H9 (cell line): ENCODE results near the gene PTPRQ. TPM values are rescaled to one million over a fixed set of nuclear protein-coding genes. Genes with fewer than 3 reads are reported as not detected.

ENCODE experiments used
- DNase-seq: peaks from one replicate; pipeline ENCODE4 v3.0.0-alpha.2; 2017
- H2AFZ ChIP-seq: one replicate; pipeline ENCODE4 v1.6.1; 2013; ENCODE audit warnings: mild to moderate bottlenecking, low read length, control low read depth, moderate library complexity
- H2AK5ac ChIP-seq: 2 replicates; pipeline ENCODE4 v1.6.1; 2013; ENCODE audit warnings: low read length, control low read depth, mixed read lengths; ENCODE audit not compliant: insufficient read length
- H2BK120ac ChIP-seq: one replicate; pipeline ENCODE4 v1.6.1; 2013; ENCODE audit warnings: low read depth, mild to moderate bottlenecking, low read length, control low read depth, inconsistent platforms; ENCODE audit not compliant: poor library complexity, severe bottlenecking
- H2BK12ac ChIP-seq: 2 replicates; pipeline ENCODE4 v1.6.1; 2013; ENCODE audit warnings: low read length, control low read depth, mixed read lengths, low read depth; ENCODE audit not compliant: insufficient read length
- H2BK15ac ChIP-seq: 2 replicates; pipeline ENCODE4 v1.6.1; 2013; ENCODE audit warnings: low read depth, low read length, control low read depth
- H2BK20ac ChIP-seq: one replicate; pipeline ENCODE4 v1.6.1; 2013; ENCODE audit warnings: low read depth, mild to moderate bottlenecking, low read length, control low read depth, inconsistent platforms; ENCODE audit not compliant: poor library complexity, severe bottlenecking
- H2BK5ac ChIP-seq: 2 replicates; pipeline ENCODE4 v1.6.1; 2013; ENCODE audit warnings: low read length, control low read depth, mixed read lengths; ENCODE audit not compliant: insufficient read length
- H3K14ac ChIP-seq: 2 replicates; pipeline ENCODE4 v1.6.1; 2013; ENCODE audit warnings: low read length, control low read depth; ENCODE audit not compliant: insufficient read depth
- H3K18ac ChIP-seq: 2 replicates; pipeline ENCODE4 v1.6.1; 2013; ENCODE audit warnings: low read depth, mild to moderate bottlenecking, mixed read lengths, low read length, control low read depth; ENCODE audit not compliant: insufficient read length
- H3K23ac ChIP-seq: 2 replicates; pipeline ENCODE4 v1.6.1; 2013; ENCODE audit warnings: low read length, control low read depth, mixed read lengths, low read depth; ENCODE audit not compliant: insufficient read length
- H3K23me2 ChIP-seq: 2 replicates; pipeline ENCODE4 v1.6.1; 2013; ENCODE audit warnings: low read depth, mild to moderate bottlenecking, mixed read lengths, low read length, control low read depth; ENCODE audit not compliant: insufficient read length, poor library complexity, severe bottlenecking
- H3K27ac ChIP-seq: 2 replicates; pipeline ENCODE4 v1.5.1; 2013; ENCODE audit warnings: low read length, control low read depth, mixed read lengths, low read depth; ENCODE audit not compliant: insufficient read length
- H3K27me3 ChIP-seq: 2 replicates; pipeline ENCODE4 v1.6.1; 2013; ENCODE audit warnings: low read length, control low read depth, inconsistent platforms; ENCODE audit not compliant: insufficient read depth
- H3K4ac ChIP-seq: 2 replicates; pipeline ENCODE4 v1.6.1; 2013; ENCODE audit warnings: low read depth, mild to moderate bottlenecking, control low read depth, inconsistent platforms, low read length, moderate library complexity
- H3K4me1 ChIP-seq: 2 replicates; pipeline ENCODE4 v1.6.1; 2013; ENCODE audit warnings: low read length, control low read depth, inconsistent platforms; ENCODE audit not compliant: insufficient read depth
- H3K4me2 ChIP-seq: 2 replicates; pipeline ENCODE4 v1.6.1; 2013; ENCODE audit warnings: low read length, control low read depth, mixed read lengths; ENCODE audit not compliant: insufficient read length, insufficient read depth
- H3K56ac ChIP-seq: 2 replicates; pipeline ENCODE4 v1.6.1; 2013; ENCODE audit warnings: low read depth, mild to moderate bottlenecking, mixed read lengths, low read length, control low read depth; ENCODE audit not compliant: insufficient read length
- H3K79me1 ChIP-seq: 2 replicates; pipeline ENCODE4 v1.6.1; 2013; ENCODE audit warnings: low read depth, mild to moderate bottlenecking, moderate library complexity, low read length, control low read depth, inconsistent platforms; ENCODE audit not compliant: insufficient read depth, poor library complexity, severe bottlenecking
- H3K79me2 ChIP-seq: 2 replicates; pipeline ENCODE4 v1.6.1; 2013; ENCODE audit warnings: low read length, control low read depth, inconsistent platforms; ENCODE audit not compliant: insufficient read depth
- H3K9ac ChIP-seq: 2 replicates; pipeline ENCODE4 v1.6.1; 2013; ENCODE audit warnings: low read length, control low read depth, mixed read lengths; ENCODE audit not compliant: insufficient read length; ENCODE audit errors: extremely low read depth
- H3K9me3 ChIP-seq: one replicate; pipeline ENCODE4 v1.6.1; 2013; ENCODE audit warnings: low read depth, low read length, inconsistent platforms; ENCODE audit not compliant: control insufficient read depth
- H3T11ph ChIP-seq: one replicate; pipeline ENCODE4 v1.6.1; 2013; ENCODE audit warnings: mild to moderate bottlenecking, low read length, control low read depth, inconsistent platforms
- H4K20me1 ChIP-seq: one replicate; pipeline ENCODE4 v1.6.1; 2013; ENCODE audit not compliant: control insufficient read depth, insufficient read length, insufficient read depth
- H4K5ac ChIP-seq: 2 replicates; pipeline ENCODE4 v1.6.1; 2013; ENCODE audit warnings: low read depth, mild to moderate bottlenecking, mixed read lengths, low read length, control low read depth; ENCODE audit not compliant: insufficient read length
- H4K8ac ChIP-seq: replicated peaks from 2 replicates; pipeline ENCODE4 v1.6.1; 2013; ENCODE audit warnings: low read length, control low read depth, mixed read lengths, low read depth; ENCODE audit not compliant: insufficient read length
- H4K91ac ChIP-seq: 2 replicates; pipeline ENCODE4 v1.6.1; 2013; ENCODE audit warnings: low read depth, mild to moderate bottlenecking, moderate library complexity, mixed read lengths, low read length, control low read depth; ENCODE audit not compliant: insufficient read length
- H3K27ac Mint-ChIP-seq, 3 experiments: 2 replicates in 2 of 3; 3 replicates in 1 of 3; pipeline ENCODE4 v1.8.0; 2020 to 2021; ENCODE audit warnings: mixed read lengths in 3 of 3, mild to moderate bottlenecking in 1 of 3, moderate library complexity in 1 of 3
- H3K27me3 Mint-ChIP-seq: 2 replicates; pipeline ENCODE4 v1.8.0; 2021; ENCODE audit warnings: low read depth, mild to moderate bottlenecking, moderate library complexity, mixed read lengths
- H3K36me3 Mint-ChIP-seq, 3 experiments: 2 replicates in 2 of 3; 3 replicates in 1 of 3; pipeline ENCODE4 v1.8.0; 2020 to 2021; ENCODE audit warnings: low read depth in 3 of 3, mixed read lengths in 3 of 3; ENCODE audit not compliant: insufficient read depth in 1 of 3
- H3K4me1 Mint-ChIP-seq, 2 experiments: 2 replicates each; pipeline ENCODE4 v1.8.0; 2020; ENCODE audit warnings: mixed read lengths in 2 of 2
- H3K4me3 Mint-ChIP-seq, 2 experiments: 2 replicates in 1 of 2; 3 replicates in 1 of 2; pipeline ENCODE4 v1.8.0; 2020 to 2021; ENCODE audit warnings: mild to moderate bottlenecking in 2 of 2, mixed read lengths in 2 of 2, moderate library complexity in 1 of 2
- H3K9me3 Mint-ChIP-seq, 2 experiments: 2 replicates in 1 of 2; 3 replicates in 1 of 2; pipeline ENCODE4 v1.8.0; 2020; ENCODE audit warnings: mild to moderate bottlenecking in 2 of 2, mixed read lengths in 2 of 2, moderate library complexity in 1 of 2
- CTCF ChIP-seq: fragments of 200-600 bp; sonication (generic); conservative IDR thresholded peaks from 3 replicates; pipeline ENCODE4 v1.8.0; 2021; ENCODE audit warnings: antibody characterized with exemption, mild to moderate bottlenecking
- total RNA-seq: library from RNA; stranded (reverse); gene quantifications from 2 replicates; pipeline ENCODE4 v1.2.1, GENCODE V29; 2021

Gene PTPRQ
- total RNA-seq, 1 experiment from 2014 or later: not detected

- no peak overlapping the region for H3K18ac ChIP-seq
- no peaks in the 10 kb centered on the region for H3K9me3 Mint-ChIP-seq
- H3K36me3 Mint-ChIP-seq: no peaks in the 10 kb centered on the region
- no peak overlapping the region for H3K27ac Mint-ChIP-seq
- H2BK120ac ChIP-seq: no peak overlapping the region
- no peak overlapping the region for H2AK5ac ChIP-seq
- H2BK5ac ChIP-seq: no peak overlapping the region
- no peak overlapping the region for H3K4me2 ChIP-seq
- H3K4me1 Mint-ChIP-seq: no peaks in the 10 kb centered on the region
- H3K79me1 ChIP-seq: no peaks in the 10 kb centered on the region
- no peak overlapping the region for H3K4me3 Mint-ChIP-seq
- no peak overlapping the region for H4K91ac ChIP-seq
- no peak overlapping the region for H3K23ac ChIP-seq
- no peaks in the 10 kb centered on the region for H3K79me2 ChIP-seq
- no peaks in the 10 kb centered on the region for H3K27me3 ChIP-seq
- H3K23me2 ChIP-seq: no peaks in the 10 kb centered on the region
- H3K9me3 ChIP-seq: no peaks in the 10 kb centered on the region
- H3K4me1 ChIP-seq: no peaks in the 10 kb centered on the region
- no peak overlapping the region for H3K56ac ChIP-seq
- H3K27ac ChIP-seq: no peak overlapping the region
- no peak overlapping the region for H2BK20ac ChIP-seq
- no peaks in the 10 kb centered on the region for H4K20me1 ChIP-seq
- H3K9ac ChIP-seq: no peak overlapping the region
- TF ChIP-seq CTCF: no peak
- H3K4ac ChIP-seq: no peak overlapping the region
- H3K27me3 Mint-ChIP-seq: peaks cover 1% of the 10 kb centered on the region; the same call in 1 of the 2 replicates
- H2AFZ ChIP-seq: no peak overlapping the region
- no peak overlapping the region for H4K8ac ChIP-seq
- no peak overlapping the region for H2BK12ac ChIP-seq
- no peak for DNase-seq
- no peak overlapping the region for H3K14ac ChIP-seq
- H2BK15ac ChIP-seq: no peak overlapping the region
- no peak overlapping the region for H4K5ac ChIP-seq
- no peak overlapping the region for H3T11ph ChIP-seq
Measured at GRCh38 chr12:80662586-80662985, 218.6 kb downstream of the PTPRQ start.
